HTERT RPE-1 (cell line): ENCODE measurements around the gene GNB1L.

Experiments used
- in situ Hi-C: fragments of 300-500 bp; cut with MboI; formaldehyde crosslinking; loops from 4 replicates; pipeline ENCODE4 v1.14.3; 2020; ENCODE audit warnings: low sequenced_read_pairs

The GNB1L gene

GRCh38 chr22:19865141-19865829, 10.6 kb upstream of the GNB1L start:
- in situ Hi-C loops: no loop called here

- in situ Hi-C loops: no loop called here
Measured at GRCh38 chr22:19864538-19865106, 9.9 kb upstream of the GNB1L start.

GRCh38 chr22:19863571-19863970, 8.9 kb upstream of the GNB1L start:
- in situ Hi-C loops: no loop called here

GRCh38 chr22:19862619-19863246, 8.1 kb upstream of the GNB1L start:
- in situ Hi-C loops: no loop called here

GRCh38 chr22:19859861-19860510, 5.3 kb upstream of the GNB1L start:
- in situ Hi-C loops: no loop called here

- in situ Hi-C loops: no loop called here
Measured at GRCh38 chr22:19857382-19857781, 2.7 kb upstream of the GNB1L start.

- in situ Hi-C loops: no loop called here
Measured at GRCh38 chr22:19855504-19856409, 1.1 kb upstream of the GNB1L start.

GRCh38 chr22:19853879-19854777, 546 bp downstream of the GNB1L start:
- in situ Hi-C loops: no loop called here

GRCh38 chr22:19853058-19853878, 1.4 kb downstream of the GNB1L start:
- in situ Hi-C loops: no loop called here

GRCh38 chr22:19852177-19852781, 2.4 kb downstream of the GNB1L start:
- in situ Hi-C loops: no loop called here

- in situ Hi-C loops: no loop called here
Measured at GRCh38 chr22:19851291-19852176, 3.1 kb downstream of the GNB1L start.

GRCh38 chr22:19850763-19851109, 3.9 kb downstream of the GNB1L start:
- in situ Hi-C loops: no loop called here

GRCh38 chr22:19849835-19850762, 4.6 kb downstream of the GNB1L start:
- in situ Hi-C loops: no loop called here

- in situ Hi-C loops: no loop called here
Measured at GRCh38 chr22:19848298-19849224, 6.1 kb downstream of the GNB1L start.

GRCh38 chr22:19847345-19847632, 7.4 kb downstream of the GNB1L start:
- in situ Hi-C loops: no loop called here
